HEK293 (cell line): ENCODE measurements around the gene IQCB1.

Experiments
- CTCF ChIP-seq: fragments of 450-650 bp; formaldehyde crosslinking; IDR thresholded peaks from 2 replicates; pipeline ENCODE4 v1.5.1; 2016; ENCODE audit warnings: missing biosample characterization, missing genetic modification characterization
- YY2 ChIP-seq: fragments of 450-650 bp; formaldehyde crosslinking; IDR thresholded peaks from 2 replicates; pipeline ENCODE4 v1.5.1; 2016; ENCODE audit warnings: missing biosample characterization, missing genetic modification characterization
- ZNF23 ChIP-seq: fragments of 450-650 bp; formaldehyde crosslinking; IDR thresholded peaks from 2 replicates; pipeline ENCODE4 v1.5.1; 2016; ENCODE audit warnings: missing biosample characterization, missing genetic modification characterization, borderline replicate concordance
- ZNF341 ChIP-seq: fragments of 450-650 bp; formaldehyde crosslinking; IDR thresholded peaks from 2 replicates; pipeline ENCODE4; 2016; ENCODE audit warnings: low read depth, missing biosample characterization, missing genetic modification characterization
- ZNF513 ChIP-seq: fragments of 450-650 bp; IDR thresholded peaks from 2 replicates; pipeline ENCODE4 v1.5.1; 2018; ENCODE audit warnings: missing biosample characterization, missing genetic modification characterization

GRCh38 chr3:121803771-121804320, 31.0 kb downstream of the IQCB1 start:
- TF ChIP-seq ZNF23 (tag by site-specific recombination) (no peak), ZNF513 (tag by site-specific recombination) (no peak), CTCF (tag by site-specific recombination) (no peak), ZNF341 (tag by site-specific recombination) (no peak), YY2 (tag by site-specific recombination) (no peak)
